Endothelial cell of umbilical vein (primary cell): ENCODE results near the gene VPS54. TPM values are rescaled to one million over a fixed set of nuclear protein-coding genes. Genes with fewer than 3 reads are reported as not detected.

ENCODE experiments used
- Bru-seq: library from RNA; stranded (reverse); fragments of 400-500 nt; gene quantifications from one replicate; lab custom pipeline; 2021; lab: Mats Ljungman, UMichigan
- BruChase-seq, 2 experiments: library from RNA; stranded (reverse); fragments of 400-500 nt; gene quantifications; one replicate each; lab custom pipeline; 2021; lab: Mats Ljungman, UMichigan
- BruUV-seq: library from RNA; stranded (reverse); fragments of 400-500 nt; replicated peaks from 2 replicates; lab custom pipeline; 2021; lab: Mats Ljungman, UMichigan
- CTCF ChIA-PET: fragments of 300-600, 350-600 bp; sonication (Branson Sonifier 250); formaldehyde crosslinking; loops from one replicate; lab custom pipeline; 2021; ENCODE audit warnings: antibody characterized with exemption, inconsistent platforms; lab: Charles Lee
- POLR2A ChIA-PET: fragments of 300-600, 350-600 bp; sonication (Branson Sonifier 250); formaldehyde crosslinking; loops from one replicate; lab custom pipeline; 2021; ENCODE audit warnings: antibody characterized with exemption, inconsistent platforms; lab: Charles Lee
- DNase-seq: peaks from one replicate; pipeline ENCODE4 v3.0.0-alpha.2; 2011; ENCODE audit warnings: low read depth, low spot score
- FAIRE-seq: peaks from 2 replicates; lab custom pipeline; 2011; peaks lifted over from hg19 to GRCh38; lab: Jason Lieb, UNC
- H2AFZ ChIP-seq: 2 replicates; pipeline ENCODE4 v1.6.0; 2012; ENCODE audit warnings: low read depth, low read length, control low read depth, inconsistent platforms
- H3K27ac ChIP-seq: 2 replicates; pipeline ENCODE4 v1.5.1; 2011; ENCODE audit warnings: low read depth, mild to moderate bottlenecking, control low read depth, low read length, moderate library complexity; ENCODE audit not compliant: insufficient read depth
- H3K27me3 ChIP-seq, 2 experiments: 2 replicates each; pipeline versions ENCODE4 v1.6.0 to v1.6.1; 2011; ENCODE audit warnings: low read length in 2 of 2, mixed read lengths in 1 of 2; ENCODE audit not compliant: control insufficient read depth in 2 of 2, insufficient read depth in 2 of 2
- H3K36me3 ChIP-seq, 2 experiments: 2 replicates in 1 of 2; 3 replicates in 1 of 2; pipeline ENCODE4 v1.5.1; 2011; ENCODE audit warnings: low read length in 2 of 2, mild to moderate bottlenecking in 1 of 2, moderate library complexity in 1 of 2; ENCODE audit not compliant: control insufficient read depth in 2 of 2, insufficient read depth in 2 of 2; ENCODE audit errors: extremely low read depth in 1 of 2
- H3K4me1 ChIP-seq: 3 replicates; pipeline ENCODE4 v1.5.1; 2011; ENCODE audit warnings: mild to moderate bottlenecking, low read length; ENCODE audit not compliant: control insufficient read depth, insufficient read depth; ENCODE audit errors: extremely low read depth
- H3K4me2 ChIP-seq: 2 replicates; pipeline ENCODE4 v1.6.1; 2011; ENCODE audit warnings: low read length, control low read depth, mixed read lengths; ENCODE audit not compliant: insufficient read depth
- H3K4me3 ChIP-seq, 3 experiments: fragments of 200-600 bp in 1 of 3; sonication (generic), shearing (Covaris generic) in 1 of 3; replicated peaks in 1 of 3; 2 replicates each; pipeline ENCODE4 v1.5.1; 2011 to 2016; ENCODE audit warnings: control low read depth in 3 of 3, low read length in 3 of 3, mild to moderate bottlenecking in 2 of 3, inconsistent platforms in 1 of 3, low read depth in 1 of 3, moderate library complexity in 1 of 3; ENCODE audit not compliant: insufficient read depth in 1 of 3
- H3K79me2 ChIP-seq: 2 replicates; pipeline ENCODE4 v1.6.0; 2012; ENCODE audit warnings: low read length, inconsistent platforms; ENCODE audit not compliant: control insufficient read depth, insufficient read depth
- H3K9ac ChIP-seq: replicated peaks from 2 replicates; pipeline ENCODE3; 2011; ENCODE audit warnings: low read length, control low read depth; ENCODE audit not compliant: insufficient read depth; ENCODE audit errors: extremely low read depth
- H3K9me1 ChIP-seq: replicated peaks from 3 replicates; pipeline ENCODE4 v1.6.0; 2011; ENCODE audit warnings: mild to moderate bottlenecking, low read length; ENCODE audit not compliant: control insufficient read depth, insufficient read depth; ENCODE audit errors: extremely low read depth
- H3K9me3 ChIP-seq: replicated peaks from 2 replicates; pipeline ENCODE4 v1.5.1; 2012; ENCODE audit warnings: low read length, inconsistent platforms; ENCODE audit not compliant: control insufficient read depth, insufficient read depth
- H4K20me1 ChIP-seq: replicated peaks from 2 replicates; pipeline ENCODE3; 2011; ENCODE audit warnings: mild to moderate bottlenecking, low read length; ENCODE audit not compliant: control insufficient read depth, insufficient read depth; ENCODE audit errors: extremely low read depth
- CTCF ChIP-seq, 2 donors: IDR thresholded peaks; 1 replicate in 1 of 2; 2 replicates in 1 of 2; pipeline ENCODE4 v1.5.1; 2011; ENCODE audit warnings: low read length in 2 of 2, mild to moderate bottlenecking in 2 of 2, moderate library complexity in 2 of 2, control low read depth in 1 of 2, inconsistent platforms in 1 of 2, low read depth in 1 of 2; ENCODE audit not compliant: insufficient read depth in 1 of 2; ENCODE audit errors: extremely low read depth in 1 of 2
- EZH2 ChIP-seq: IDR thresholded peaks from 2 replicates; pipeline ENCODE4 v1.6.1; 2012; ENCODE audit warnings: borderline replicate concordance, low read depth, mild to moderate bottlenecking, moderate library complexity, low read length, inconsistent platforms; ENCODE audit not compliant: severe bottlenecking
- FOS ChIP-seq: IDR thresholded peaks from 2 replicates; pipeline ENCODE4 v1.6.1; 2011; ENCODE audit warnings: mild to moderate bottlenecking, low read length, moderate library complexity, borderline replicate concordance; ENCODE audit not compliant: insufficient read depth
- GATA2 ChIP-seq: IDR thresholded peaks from 2 replicates; pipeline ENCODE4 v1.7.0; 2011; ENCODE audit warnings: low read depth, mild to moderate bottlenecking, moderate library complexity, mixed read lengths, low read length; ENCODE audit not compliant: insufficient read length, insufficient read depth
- MYC ChIP-seq: IDR thresholded peaks from one replicate; pipeline ENCODE4 v1.6.1; 2011; ENCODE audit warnings: mild to moderate bottlenecking, low read depth, low read length
- POLR2A ChIP-seq: IDR thresholded peaks from 2 replicates; pipeline ENCODE4 v1.6.1; 2012; ENCODE audit warnings: low read depth, mild to moderate bottlenecking, control low read depth, low read length
- POLR2AphosphoS5 ChIP-seq: IDR thresholded peaks from 2 replicates; pipeline ENCODE4 v1.6.1; 2012; ENCODE audit warnings: low read depth, mild to moderate bottlenecking, control low read depth, low read length, moderate library complexity; ENCODE audit not compliant: insufficient read depth
- dilution Hi-C: fragments of 300-500 bp; cut with MboI; formaldehyde crosslinking; loops from one replicate; pipeline ENCODE4 v1.15.0; 2019; ENCODE audit warnings: low sequenced_read_pairs; ENCODE audit not compliant: extremely low pct_ligation_motif_present
- intact Hi-C: fragments of 100-400 bp; cut with micrococcal nuclease; formaldehyde crosslinking; loops from one replicate; pipeline ENCODE4 v1.10.0; 2022
- long read RNA-seq: library from polyadenylated mRNA; stranded (forward); transcript quantifications from one replicate; pipeline ENCODE4 v2.0.0, GENCODE V29; 2021
- polyA minus RNA-seq, 3 experiments: library from RNA; depleted of rRNA, polyadenylated mRNA; stranded (reverse); fragments of >200 nt; gene quantifications; 1 replicate in 1 of 3; 2 replicates in 2 of 3; pipeline ENCODE4 v1.2.3, GENCODE V29; 2011
- polyA plus RNA-seq, 4 experiments: library from polyadenylated mRNA; depleted of rRNA in 3 of 4; stranded (reverse) in 3 of 4; unstranded in 1 of 4; fragments of >200 nt; gene quantifications; 2 replicates each; pipeline versions ENCODE4 v1.2.1 to v1.2.3, GENCODE V29; 2011 to 2012; ENCODE audit warnings: missing spikeins in 1 of 4
- total RNA-seq: library from RNA; stranded (reverse); gene quantifications from 2 replicates; pipeline ENCODE4 v1.2.3, GENCODE V29; 2021

VPS54 gene
- total RNA-seq: 17.6 and 17.7 TPM in 2 replicates
- polyA plus RNA-seq: 4.3 and 6.3 TPM in 2 replicates
- polyA plus RNA-seq (2011; cell fraction: cytosol; rRNA removed): 7.6 and 8.4 TPM in 2 replicates
- polyA plus RNA-seq (2011; cell fraction: nucleus; rRNA removed): 18.5 and 25.0 TPM in 2 replicates
- 15.3 and 19.5 TPM in 2 replicates for polyA plus RNA-seq (2012)
- 11.4 and 12.0 TPM in 2 replicates for polyA minus RNA-seq
- polyA minus RNA-seq (2011; cell fraction: cytosol; rRNA and poly(A)+ RNA removed): 7.1 TPM
- 20.0 and 28.6 TPM in 2 replicates for polyA minus RNA-seq (2011; cell fraction: nucleus; rRNA and poly(A)+ RNA removed)
- percentile 85 among the genes with signal in this experiment for Bru-seq, nascent RNA
- BruChase-seq, experiment 1, labeled RNA remaining after a 6-hour chase: percentile 65 among the genes with signal in this experiment
- BruChase-seq, experiment 2, labeled RNA remaining after a 2-hour chase: percentile 76 among the genes with signal in this experiment
- long read RNA-seq, full-length matches to known transcripts: 12 of 23 reads
- long read RNA-seq, partial matches to known transcripts: 7 of 23 reads
- long read RNA-seq, other reads (novel, unspliced or antisense): 4 of 23 reads

DNA sequence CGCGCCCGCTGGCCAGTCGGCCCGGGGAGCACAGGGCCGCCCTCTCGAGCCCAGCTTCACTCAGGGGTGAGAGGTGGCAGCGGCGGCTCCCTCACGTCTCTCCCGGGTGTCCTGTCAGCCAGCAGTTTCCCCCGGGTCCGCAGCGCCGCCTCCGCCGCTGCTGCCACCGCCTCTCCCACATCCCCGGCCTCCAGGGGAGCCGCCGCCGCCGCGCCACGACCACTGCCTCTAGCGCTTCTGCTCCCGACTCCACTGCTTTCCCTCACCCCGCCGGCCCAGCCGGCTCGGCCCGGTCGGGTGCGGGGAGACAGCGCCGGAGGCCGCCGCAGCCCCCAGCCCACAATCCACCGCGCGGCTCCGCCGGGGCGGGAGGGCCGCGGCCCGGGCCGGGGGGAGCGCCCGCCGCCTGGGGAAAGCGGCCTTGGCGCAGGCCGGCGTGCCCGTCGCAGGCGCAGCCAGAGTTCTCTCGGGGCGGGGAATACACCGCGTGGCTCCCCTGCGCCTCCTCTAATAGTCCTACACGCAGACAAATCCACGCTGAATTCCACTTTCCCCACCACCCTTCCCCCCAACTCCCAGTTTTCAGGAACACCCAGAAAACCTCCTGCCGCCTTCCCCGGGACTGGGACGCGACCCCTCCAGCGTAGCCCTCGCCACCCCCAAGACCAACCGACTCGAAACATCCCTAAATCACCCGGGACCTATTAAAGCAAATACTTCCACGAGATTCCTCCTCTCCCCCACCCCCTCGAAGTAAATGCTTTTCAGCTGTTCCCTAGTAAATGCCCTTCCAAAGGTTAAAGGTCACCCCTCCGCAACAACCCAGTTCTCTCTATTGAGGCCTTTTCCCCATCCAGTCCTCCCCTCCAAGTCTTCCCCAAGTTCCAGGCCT is at the start of gene VPS54:
TSS of gene VPS54 (minus strand) at position 346 of the 892 bp plus-strand sequence. CDS start 35,429 bp downstream, outside the sequence.
- H3K79me2 ChIP-seq: peaks cover 42% of the 10 kb centered on the region
- BruUV-seq: TSS peak; percentile 54
- H3K4me2 ChIP-seq: peak within 1 kb of the TSS; percentile 79
- H3K9me3 ChIP-seq: no peaks in the 10 kb centered on the region
- no peaks in the 10 kb centered on the region for H4K20me1 ChIP-seq
- ChIA-PET POLR2A (interaction anchor here (0.6 kb wide), 2 partner anchors 11 to 124 kb away, joined by 3 to 5 read pairs; no protein-coding TSS in a partner anchor), CTCF (interaction anchor here (0.7 to 1.0 kb wide), 2 partner anchors 9 to 15 kb away, joined by 3 read pairs; no protein-coding TSS in a partner anchor)
- no peaks in the 10 kb centered on the region for H3K9me1 ChIP-seq
- H2AFZ ChIP-seq: peak within 1 kb of the TSS; percentile 84
- peak; percentile 56 for DNase-seq
- no peaks in the 10 kb centered on the region for H3K27me3 ChIP-seq
- dilution Hi-C loops (no loop called here), intact Hi-C loops (loop anchor here (2.0 to 10.0 kb wide), 2 partner anchors 45 to 325 kb away; no protein-coding TSS in a partner anchor)
- peaks cover 22% of the 10 kb centered on the region for H3K4me1 ChIP-seq
- no peaks in the 10 kb centered on the region for H3K36me3 ChIP-seq
- no peak for TF ChIP-seq GATA2
- no peak for TF ChIP-seq MYC
- TF ChIP-seq EZH2: no peak
- TF ChIP-seq FOS: no peak
- TF ChIP-seq CTCF (IDR thresholded peaks at IDR 0.05; ENCODE audit: extremely low read depth in 1 of 2, insufficient read depth in 1 of 2, low read depth in 1 of 2, low read length in 2 of 2): no peak
- TF ChIP-seq POLR2AphosphoS5: peak; percentile 26
- peak; percentile 47 for TF ChIP-seq POLR2A
- peak within 1 kb of the TSS; percentile 63 for H3K27ac ChIP-seq
- peak within 1 kb of the TSS; percentile 67 to 92 (median 90) for H3K4me3 ChIP-seq
- FAIRE-seq: no peak
- peak within 1 kb of the TSS; percentile 93 for H3K9ac ChIP-seq
